ENCODE data around the gene TMEM244. TPM values are rescaled to one million over a fixed set of nuclear protein-coding genes. Genes with fewer than 3 reads are reported as not detected.

TMEM244 gene
- total RNA-seq, 4 donors from 2014 or later: not detected

- TF ChIP-seq, protein P1, sequence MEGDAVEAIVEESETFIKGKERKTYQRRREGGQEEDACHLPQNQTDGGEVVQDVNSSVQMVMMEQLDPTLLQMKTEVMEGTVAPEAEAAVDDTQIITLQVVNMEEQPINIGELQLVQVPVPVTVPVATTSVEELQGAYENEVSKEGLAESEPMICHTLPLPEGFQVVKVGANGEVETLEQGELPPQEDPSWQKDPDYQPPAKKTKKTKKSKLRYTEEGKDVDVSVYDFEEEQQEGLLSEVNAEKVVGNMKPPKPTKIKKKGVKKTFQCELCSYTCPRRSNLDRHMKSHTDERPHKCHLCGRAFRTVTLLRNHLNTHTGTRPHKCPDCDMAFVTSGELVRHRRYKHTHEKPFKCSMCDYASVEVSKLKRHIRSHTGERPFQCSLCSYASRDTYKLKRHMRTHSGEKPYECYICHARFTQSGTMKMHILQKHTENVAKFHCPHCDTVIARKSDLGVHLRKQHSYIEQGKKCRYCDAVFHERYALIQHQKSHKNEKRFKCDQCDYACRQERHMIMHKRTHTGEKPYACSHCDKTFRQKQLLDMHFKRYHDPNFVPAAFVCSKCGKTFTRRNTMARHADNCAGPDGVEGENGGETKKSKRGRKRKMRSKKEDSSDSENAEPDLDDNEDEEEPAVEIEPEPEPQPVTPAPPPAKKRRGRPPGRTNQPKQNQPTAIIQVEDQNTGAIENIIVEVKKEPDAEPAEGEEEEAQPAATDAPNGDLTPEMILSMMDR (IDR thresholded peaks at IDR 0.05; ENCODE audit: low read depth): no peak
Measured at GRCh38 chr6:129884211-129884610, 23.1 kb upstream of the TMEM244 start.

DNA sequence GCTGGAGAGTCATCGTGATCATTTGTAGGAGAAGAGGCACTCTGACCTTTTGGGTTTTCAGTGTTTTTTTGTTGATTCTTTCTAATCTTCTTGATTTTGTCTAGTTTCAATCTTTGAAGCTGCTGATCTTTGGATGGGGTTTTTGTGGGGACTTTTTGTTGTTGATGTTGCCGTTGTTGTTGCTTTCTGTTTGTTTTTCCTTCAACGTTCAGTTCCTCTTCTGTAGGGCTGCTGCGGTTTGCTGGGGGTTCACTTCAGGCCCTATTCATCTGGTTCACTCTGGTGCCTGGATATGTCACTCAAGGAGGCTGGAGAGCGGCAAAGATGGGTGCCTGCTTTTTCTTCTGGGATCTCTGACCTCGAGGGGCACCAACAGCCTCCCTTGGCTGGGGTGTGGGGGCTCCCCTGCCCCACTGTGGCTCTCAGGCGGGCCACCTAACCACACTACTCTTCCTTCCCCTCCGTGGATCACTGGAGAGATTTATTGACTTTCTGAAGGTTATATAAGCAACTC lies 21.5 kb upstream of the TMEM244 start:
- TF ChIP-seq, protein P1 (IDR thresholded peaks at IDR 0.05; ENCODE audit: low read depth): no peak

- TF ChIP-seq, protein P1 (IDR thresholded peaks at IDR 0.05; ENCODE audit: low read depth): no peak
Measured at GRCh38 chr6:129875610-129876520, 14.8 kb upstream of the TMEM244 start.

GRCh38 chr6:129874837-129875236 lies 13.7 kb upstream of the TMEM244 start:
- TF ChIP-seq, protein P1 (IDR thresholded peaks at IDR 0.05; ENCODE audit: low read depth): no peak

DNA sequence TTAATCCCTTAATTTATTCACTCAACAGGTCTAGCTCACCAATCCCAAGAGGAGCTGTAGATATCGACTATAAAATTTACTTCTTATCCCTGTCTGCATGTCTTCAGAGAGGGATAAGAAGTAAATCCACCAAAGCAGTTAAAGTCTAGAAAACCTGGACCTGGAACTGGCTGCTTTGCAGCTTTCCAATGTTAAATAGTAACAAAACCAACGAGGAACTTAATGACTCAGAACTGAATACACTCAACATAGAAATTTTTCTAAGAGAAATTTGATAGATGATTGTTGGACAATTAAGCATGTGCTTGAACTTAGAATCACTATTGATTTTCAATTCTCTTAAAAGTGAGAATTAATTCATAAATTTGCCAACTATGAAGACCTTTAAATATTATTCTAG lies 11.5 kb upstream of the TMEM244 start:
- TF ChIP-seq, protein P1 (IDR thresholded peaks at IDR 0.05; ENCODE audit: low read depth): no peak

DNA sequence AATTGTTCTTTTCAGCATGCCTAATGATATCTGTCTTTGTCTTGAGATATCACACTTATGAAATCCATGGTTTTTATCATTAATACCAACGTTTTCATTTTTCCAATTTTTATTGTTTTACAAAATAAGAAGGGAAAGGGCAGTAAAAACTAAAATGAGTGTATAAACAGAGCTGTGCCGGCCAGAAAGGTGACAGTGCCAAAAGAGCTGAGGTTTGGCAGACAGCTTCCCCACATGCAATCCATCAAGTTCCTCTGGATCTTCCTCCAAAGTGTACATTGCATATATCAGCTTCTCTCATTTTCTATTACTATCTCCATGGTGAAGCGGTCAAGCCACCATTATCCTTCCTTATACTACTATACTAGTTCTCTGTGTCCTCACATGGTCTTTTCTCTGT lies 10.1 kb upstream of the TMEM244 start:
- TF ChIP-seq, protein P1 (IDR thresholded peaks at IDR 0.05; ENCODE audit: low read depth): no peak

DNA sequence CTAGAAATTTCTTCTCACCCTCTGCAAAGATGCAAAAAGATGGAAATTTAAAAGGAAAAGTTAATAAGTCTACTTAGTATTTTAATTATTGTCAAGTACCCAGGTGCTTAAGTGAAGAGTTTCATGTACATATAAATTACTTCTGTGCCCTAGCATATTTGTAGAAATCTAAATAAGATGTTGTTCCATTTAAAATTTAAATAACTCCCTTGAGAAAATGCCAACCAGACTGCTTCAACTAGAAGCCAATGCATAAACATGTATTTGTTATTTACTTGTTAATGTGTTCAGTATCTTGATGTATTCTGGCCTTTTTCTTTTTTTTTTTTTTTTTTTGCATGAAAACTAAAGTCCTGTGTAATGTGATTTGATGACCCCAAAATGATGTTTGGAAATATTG lies 6.3 kb upstream of the TMEM244 start:
- TF ChIP-seq, protein P1 (IDR thresholded peaks at IDR 0.05; ENCODE audit: low read depth): no peak

All from subcutaneous adipose tissue (tissue), 4 donors.